OCI-LY7 (cell line): ENCODE measurements around the gene RGS10. TPM values are rescaled to one million over a fixed set of nuclear protein-coding genes. Genes with fewer than 3 reads are reported as not detected.

Source experiments
- BruUV-seq: library from RNA; stranded (reverse); fragments of 400-500 nt; replicated peaks from 2 replicates; lab custom pipeline; 2021; lab: Mats Ljungman, UMichigan
- CTCF ChIA-PET: fragments of 300-600 bp; sonication (Branson Sonifier 250); formaldehyde crosslinking; loops from one replicate; lab custom pipeline; 2022; ENCODE audit warnings: antibody characterized with exemption; ENCODE audit not compliant: unreplicated experiment; lab: Charles Lee
- POLR2A ChIA-PET: fragments of 300-600 bp; sonication (Branson Sonifier 250); formaldehyde crosslinking; loops from one replicate; lab custom pipeline; 2022; ENCODE audit warnings: antibody characterized with exemption; lab: Charles Lee
- DNase-seq: peaks from one replicate; pipeline ENCODE4 v3.0.0-alpha.2; 2015; ENCODE audit warnings: low spot score
- H2AFZ ChIP-seq: fragments of 200-600 bp; sonication (generic), shearing (Covaris generic); 2 replicates; pipeline ENCODE4 v1.6.1; 2014; ENCODE audit warnings: mild to moderate bottlenecking, antibody characterized with exemption, low read length, moderate library complexity
- H3K27ac ChIP-seq: fragments of 200-600 bp; sonication (generic); 2 replicates; pipeline ENCODE4 v1.5.1; 2014; ENCODE audit warnings: mixed run types, low read depth, mild to moderate bottlenecking, moderate library complexity, low read length, inconsistent platforms; ENCODE audit not compliant: poor library complexity, severe bottlenecking
- H3K36me3 ChIP-seq: fragments of 200-600 bp; sonication (generic); 2 replicates; pipeline ENCODE4 v1.6.1; 2014; ENCODE audit warnings: mild to moderate bottlenecking, antibody characterized with exemption, low read length, moderate library complexity, mixed read lengths; ENCODE audit not compliant: insufficient read depth
- H3K4me1 ChIP-seq: fragments of 200-600 bp; sonication (generic); 2 replicates; pipeline ENCODE4 v1.5.1; 2014; ENCODE audit warnings: mild to moderate bottlenecking, low read length; ENCODE audit not compliant: insufficient read depth, poor library complexity, severe bottlenecking
- H3K4me2 ChIP-seq: fragments of 200-600 bp; sonication (generic); 2 replicates; pipeline ENCODE4 v1.6.1; 2014; ENCODE audit warnings: mild to moderate bottlenecking, low read length
- H3K4me3 ChIP-seq: fragments of 200-600 bp; sonication (generic); 2 replicates; pipeline ENCODE4 v1.5.1; 2014; ENCODE audit warnings: mild to moderate bottlenecking, low read depth, low read length; ENCODE audit not compliant: poor library complexity, severe bottlenecking
- H3K79me2 ChIP-seq: fragments of 200-600 bp; sonication (generic); 2 replicates; pipeline ENCODE4 v1.6.1; 2016; ENCODE audit warnings: low read depth, mild to moderate bottlenecking, low read length, moderate library complexity, mixed read lengths; ENCODE audit not compliant: insufficient read depth
- H3K9me2 ChIP-seq: fragments of 200-600 bp; sonication (generic); 2 replicates; pipeline ENCODE4 v1.6.1; 2016; ENCODE audit warnings: mild to moderate bottlenecking, low read length, mixed read lengths; ENCODE audit not compliant: insufficient read depth
- H3K9me3 ChIP-seq: fragments of 200-600 bp; sonication (generic); 2 replicates; pipeline ENCODE4 v1.6.1; 2014; ENCODE audit warnings: mild to moderate bottlenecking, mixed run types, low read length, mixed read lengths
- H4K20me1 ChIP-seq: fragments of 200-600 bp; sonication (generic); 2 replicates; pipeline ENCODE4 v1.6.1; 2014; ENCODE audit warnings: mild to moderate bottlenecking, antibody characterized with exemption, low read length, moderate library complexity, mixed read lengths; ENCODE audit not compliant: insufficient read depth
- CTCF ChIP-seq: fragments of 200-600 bp; sonication (generic); conservative IDR thresholded peaks from 2 replicates; pipeline ENCODE4 v1.5.1; 2014; ENCODE audit warnings: mild to moderate bottlenecking, antibody characterized with exemption, low read length, moderate library complexity, mixed read lengths
- EZH2phosphoT487 ChIP-seq: fragments of 200-600 bp; sonication (generic); IDR thresholded peaks from 2 replicates; pipeline ENCODE4 v1.6.1; 2018; ENCODE audit warnings: low read depth, borderline replicate concordance, mild to moderate bottlenecking, mixed run types, antibody characterized with exemption, low read length, moderate library complexity, mixed read lengths
- intact Hi-C: fragments of 100-400 bp; cut with micrococcal nuclease; formaldehyde crosslinking; loops from one replicate; pipeline ENCODE4 v1.10.0; 2022; ENCODE audit not compliant: unreplicated experiment
- total RNA-seq, 2 experiments: library from RNA; depleted of rRNA in 1 of 2; stranded (reverse); fragments of >200 nt in 1 of 2; shearing (Covaris generic) in 1 of 2; gene quantifications; 2 replicates each; pipeline ENCODE4 v1.2.3, GENCODE V29; 2014 to 2022

RGS10 gene
- total RNA-seq, 2 experiments from 2014 or later: 22.5 to 45.2 TPM

GRCh38 chr10:119494236-119495020 lies 48.1 kb downstream of the RGS10 start:
- no peak for TF ChIP-seq EZH2phosphoT487
- no peak for TF ChIP-seq CTCF
- Histone ChIP-seq H3K4me2 (no peak overlapping the region), H3K4me3 (no peak overlapping the region), H3K9me3 (no peaks in the 10 kb centered on the region), H3K4me1 (peaks cover 6% of the 10 kb centered on the region), H3K79me2 (no peaks in the 10 kb centered on the region), H3K9me2 (no peaks in the 10 kb centered on the region), H3K36me3 (0 out of 2 replicates have a peak, but pooled peaks cover under 1% of the 10 kb centered on the region), H3K27ac (no peak overlapping the region), H2AFZ (no peak overlapping the region), H4K20me1 (no peaks in the 10 kb centered on the region)
- CTCF ChIA-PET: interaction anchor here (1.6 kb wide), 1 partner anchor 16 kb away, joined by 4 read pairs; no protein-coding TSS in a partner anchor
- DNase-seq: no peak
- no TSS peak for BruUV-seq
- POLR2A ChIA-PET: interaction anchor here (0.6 to 1.2 kb wide), 2 partner anchors 16 to 506 kb away, joined by 3 to 4 read pairs; no protein-coding TSS in a partner anchor
- intact Hi-C loops: no loop called here

- no peak for DNase-seq
These were observed 49.4 kb downstream of the RGS10 start for GRCh38 chr10:119493155-119493554.

More at GRCh38 chr10:119493155-119493554, 49.4 kb downstream of the RGS10 start:
- no TSS peak for BruUV-seq
- no peak overlapping the region for H3K4me2 ChIP-seq
- H2AFZ ChIP-seq: no peak overlapping the region
- H3K9me3 ChIP-seq: no peaks in the 10 kb centered on the region
- no peaks in the 10 kb centered on the region for H3K9me2 ChIP-seq
- intact Hi-C loops: no loop called here
- POLR2A ChIA-PET: interaction anchor here (0.6 kb wide), 1 partner anchor 188 kb away, joined by 3 read pairs; no protein-coding TSS in a partner anchor
- CTCF ChIA-PET: interaction anchor here (1.6 kb wide), 1 partner anchor 15 kb away, joined by 4 read pairs; no protein-coding TSS in a partner anchor
- peaks cover 14% of the 10 kb centered on the region for H3K4me1 ChIP-seq
- H3K4me3 ChIP-seq: no peak overlapping the region
- H3K36me3 ChIP-seq: no peaks in the 10 kb centered on the region
- TF ChIP-seq CTCF (no peak), EZH2phosphoT487 (no peak)
- H3K79me2 ChIP-seq: no peaks in the 10 kb centered on the region
- no peak overlapping the region for H3K27ac ChIP-seq
- no peaks in the 10 kb centered on the region for H4K20me1 ChIP-seq
